ENCODE data around the gene LRRC59. TPM values are rescaled to one million over a fixed set of nuclear protein-coding genes. Genes with fewer than 3 reads are reported as not detected.
"Not testable (repeated sequence)": the region's sequence is repeated elsewhere in the genome, so short reads cannot be mapped to it uniquely, and the experiment has no call there.

LRRC59 gene
- total and polyA plus RNA-seq, 3 experiments from 2014 or later: 22.9 to 127 (median 122) TPM

DNA sequence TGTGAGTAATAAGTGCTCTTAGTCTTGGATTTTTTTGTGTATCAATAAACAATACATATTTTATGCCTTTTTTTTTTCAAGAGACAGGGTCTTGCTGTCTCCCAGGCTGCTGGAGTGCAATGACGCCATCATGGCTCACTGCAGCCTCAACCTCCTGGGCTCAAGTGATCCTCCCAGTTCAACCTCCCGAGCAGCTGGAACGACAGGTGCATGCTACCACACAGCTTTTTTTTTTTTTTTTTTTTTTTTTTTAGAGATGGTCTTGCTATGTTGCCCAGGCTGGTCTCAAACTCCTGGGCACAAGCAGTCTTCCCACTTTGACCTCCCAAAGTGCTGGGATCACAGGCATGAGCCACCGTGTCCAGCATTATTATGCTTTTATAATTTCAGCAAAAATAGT is 41.7 kb upstream of the LRRC59 start:
- H3K4me1 Mint-ChIP-seq: peaks cover 0 to 1% (median 0%) of the 10 kb centered on the region in 3 donors
- no peak overlapping the region for H3K4me3 ChIP-seq (ENCODE audit: low read length)
- H3K9me3 ChIP-seq (ENCODE audit: low read length): no peaks in the 10 kb centered on the region
- no peaks in the 10 kb centered on the region for H3K4me1 ChIP-seq (ENCODE audit: insufficient read depth, low read length)
- H3K36me3 ChIP-seq (ENCODE audit: insufficient read depth, low read length): no peaks in the 10 kb centered on the region
- no peak overlapping the region for H3K27ac Mint-ChIP-seq
- H3K36me3 Mint-ChIP-seq: peaks cover 0 to 10% (median 2%) of the 10 kb centered on the region in 3 donors
- H3K9me3 Mint-ChIP-seq: no peaks in the 10 kb centered on the region
- ChIA-PET POLR2A (no interaction called here), CTCF (interaction anchor here (0.6 to 0.9 kb wide), 2 partner anchors 27 to 39 kb away, joined by 3 read pairs; no protein-coding TSS in a partner anchor)
- no peaks in the 10 kb centered on the region for H3K27me3 ChIP-seq (ENCODE audit: insufficient read depth, low read length, poor library complexity, severe bottlenecking)
- no peak overlapping the region for H3K27ac ChIP-seq (ENCODE audit: low read depth, low read length)
- no peak overlapping the region for H3K4me3 Mint-ChIP-seq
- DNase-seq: no peak
- no peaks in the 10 kb centered on the region for H3K27me3 Mint-ChIP-seq

DNA sequence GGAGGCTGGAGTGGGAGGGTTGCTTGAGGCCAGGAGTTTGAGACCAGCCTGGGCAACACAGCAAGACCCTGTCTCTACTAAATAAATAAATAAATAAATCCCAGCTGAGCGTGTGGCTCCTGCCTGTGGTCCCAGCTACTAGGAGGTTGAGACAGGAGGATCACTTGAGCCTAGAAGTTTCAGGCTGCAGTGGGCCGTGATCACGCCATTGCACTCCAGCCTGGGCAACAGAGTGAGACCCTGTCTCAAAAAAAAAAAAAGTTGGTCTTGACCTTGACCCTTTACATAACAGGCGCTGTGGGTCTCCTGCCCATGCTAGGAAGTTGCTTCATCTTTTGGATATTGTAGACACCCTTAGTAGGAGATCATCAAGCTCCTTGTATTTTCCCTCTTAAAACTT is 40.1 kb upstream of the LRRC59 start:
- Histone ChIP-seq H3K36me3 (ENCODE audit: insufficient read depth, low read length) (no peaks in the 10 kb centered on the region), H3K9me3 (ENCODE audit: low read length) (no peaks in the 10 kb centered on the region), H3K27ac (ENCODE audit: low read depth, low read length) (no peak overlapping the region), H3K4me3 (ENCODE audit: low read length) (no peak overlapping the region), H3K27me3 (ENCODE audit: insufficient read depth, low read length, poor library complexity, severe bottlenecking) (no peaks in the 10 kb centered on the region), H3K4me1 (ENCODE audit: insufficient read depth, low read length) (no peaks in the 10 kb centered on the region)
- Mint-ChIP-seq H3K9me3 (no peaks in the 10 kb centered on the region), H3K27me3 (no peaks in the 10 kb centered on the region), H3K4me3 (no peak overlapping the region), H3K36me3 (peaks cover 0 to 10% (median 2%) of the 10 kb centered on the region in 3 donors), H3K27ac (no peak overlapping the region), H3K4me1 (peaks cover 0 to 8% (median 0%) of the 10 kb centered on the region in 3 donors)
- ChIA-PET CTCF (interaction anchor here (0.9 to 1.3 kb wide), 3 partner anchors 11 to 40 kb away, joined by 3 read pairs; no protein-coding TSS in a partner anchor), POLR2A (no interaction called here)
- DNase-seq: no peak

DNA sequence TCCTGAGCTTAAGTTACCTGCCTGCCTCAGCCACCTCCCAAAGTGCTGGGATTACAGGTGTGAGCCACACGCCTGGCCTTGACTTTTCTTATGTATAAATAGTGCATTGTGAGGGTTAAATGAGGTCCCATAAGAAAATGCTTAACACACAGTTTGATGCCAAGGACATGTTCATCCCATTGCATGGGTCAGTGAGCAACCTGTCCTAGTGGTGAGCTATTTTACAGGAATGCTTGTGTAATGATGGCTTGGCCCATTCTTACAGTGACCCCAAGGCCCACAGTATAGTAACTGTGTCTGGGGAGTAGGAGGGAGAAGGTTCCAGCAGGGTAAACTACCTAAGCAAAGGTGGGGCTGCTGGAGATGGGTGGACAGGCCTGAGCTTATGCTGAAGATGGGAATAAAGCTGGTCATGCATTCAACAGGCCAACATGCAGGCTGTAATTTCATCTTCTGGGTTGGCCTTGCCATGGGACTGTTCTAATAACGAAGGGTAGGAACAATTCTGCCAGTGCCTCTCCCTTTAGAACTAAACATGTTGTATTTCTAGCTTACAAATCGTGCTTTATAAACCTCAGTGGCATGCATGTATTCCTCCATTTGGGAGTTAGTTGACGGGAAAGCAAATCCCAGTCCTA is 34.9 kb upstream of the LRRC59 start:
- peaks cover 8 to 19% (median 9%) of the 10 kb centered on the region in 3 donors for H3K4me1 Mint-ChIP-seq
- Histone ChIP-seq H3K36me3 (ENCODE audit: insufficient read depth, low read length) (no peaks in the 10 kb centered on the region), H3K4me1 (ENCODE audit: insufficient read depth, low read length) (peaks cover 5% of the 10 kb centered on the region), H3K27ac (ENCODE audit: low read depth, low read length) (no peak overlapping the region), H3K4me3 (ENCODE audit: low read length) (no peak overlapping the region), H3K27me3 (ENCODE audit: insufficient read depth, low read length, poor library complexity, severe bottlenecking) (no peaks in the 10 kb centered on the region), H3K9me3 (ENCODE audit: low read length) (no peaks in the 10 kb centered on the region)
- CTCF ChIA-PET: interaction anchor here (0.9 to 2.7 kb wide), 2 partner anchors 35 to 47 kb away, joined by 3 to 10 read pairs; partner anchors contain the start of gene LRRC59
- H3K36me3 Mint-ChIP-seq: peaks cover 0 to 3% (median 2%) of the 10 kb centered on the region in 3 donors
- no peaks in the 10 kb centered on the region for H3K9me3 Mint-ChIP-seq
- H3K27me3 Mint-ChIP-seq: no peaks in the 10 kb centered on the region
- H3K4me3 Mint-ChIP-seq: no peak overlapping the region
- DNase-seq: no peak
- no peak overlapping the region for H3K27ac Mint-ChIP-seq
- POLR2A ChIA-PET: interaction anchor here (0.6 to 1.6 kb wide), 2 partner anchors 10 kb away, joined by 4 to 5 read pairs; no protein-coding TSS in a partner anchor

DNA sequence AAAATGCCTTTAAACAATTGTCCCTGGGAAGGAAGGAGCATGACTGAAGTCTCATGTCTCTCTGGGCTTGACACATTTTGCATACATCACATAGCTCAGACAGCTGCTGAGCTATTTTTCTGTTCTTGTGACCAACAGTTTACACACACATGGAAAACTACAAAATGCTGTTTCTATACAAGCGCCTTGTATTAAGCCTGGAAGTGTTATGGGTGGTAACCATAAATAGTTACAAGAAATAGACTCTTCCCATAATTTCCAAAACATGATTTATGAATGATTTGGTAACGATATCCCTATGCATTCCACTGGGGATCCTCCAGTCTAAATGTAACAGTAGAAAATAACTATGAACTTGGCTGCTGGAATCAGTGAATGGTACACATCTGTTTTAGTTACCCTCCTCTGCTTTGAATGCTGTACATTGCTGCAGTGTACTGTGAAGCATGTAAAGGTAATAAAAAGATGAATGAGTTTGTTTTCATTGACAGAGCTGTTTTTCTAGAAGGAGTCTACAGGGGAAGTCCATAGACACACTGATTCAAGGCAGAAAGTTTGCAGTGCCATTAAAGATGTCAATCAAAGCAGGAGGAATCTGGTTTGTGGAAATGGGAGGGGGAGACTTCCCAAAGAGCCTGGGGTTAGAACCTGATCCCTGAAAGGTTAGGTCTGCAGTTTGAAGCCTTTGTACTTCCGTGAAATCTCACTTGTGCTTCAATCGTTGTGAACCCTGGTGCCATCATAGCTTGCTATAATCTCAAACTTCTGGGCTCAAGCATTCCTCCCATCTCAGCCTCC is 33.7 kb upstream of the LRRC59 start:
- no peaks in the 10 kb centered on the region for H3K27me3 ChIP-seq (ENCODE audit: insufficient read depth, low read length, poor library complexity, severe bottlenecking)
- Mint-ChIP-seq H3K36me3 (peaks cover 0 to 3% (median 2%) of the 10 kb centered on the region in 3 donors), H3K27me3 (no peaks in the 10 kb centered on the region), H3K4me1 (peaks cover 16 to 27% (median 16%) of the 10 kb centered on the region in 3 donors), H3K4me3 (no peak overlapping the region), H3K27ac (no peak overlapping the region), H3K9me3 (no peaks in the 10 kb centered on the region)
- no peak for DNase-seq
- H3K9me3 ChIP-seq (ENCODE audit: low read length): no peaks in the 10 kb centered on the region
- H3K36me3 ChIP-seq (ENCODE audit: insufficient read depth, low read length): no peaks in the 10 kb centered on the region
- H3K4me1 ChIP-seq (ENCODE audit: insufficient read depth, low read length): peaks cover 14% of the 10 kb centered on the region
- no peak overlapping the region for H3K27ac ChIP-seq (ENCODE audit: low read depth, low read length)
- no peak overlapping the region for H3K4me3 ChIP-seq (ENCODE audit: low read length)
- POLR2A ChIA-PET: interaction anchor here (1.6 kb wide), 1 partner anchor 9 kb away, joined by 4 read pairs; no protein-coding TSS in a partner anchor
- CTCF ChIA-PET: interaction anchor here (2.7 kb wide), 1 partner anchor 33 kb away, joined by 10 read pairs; the partner anchor contains the start of gene LRRC59

DNA sequence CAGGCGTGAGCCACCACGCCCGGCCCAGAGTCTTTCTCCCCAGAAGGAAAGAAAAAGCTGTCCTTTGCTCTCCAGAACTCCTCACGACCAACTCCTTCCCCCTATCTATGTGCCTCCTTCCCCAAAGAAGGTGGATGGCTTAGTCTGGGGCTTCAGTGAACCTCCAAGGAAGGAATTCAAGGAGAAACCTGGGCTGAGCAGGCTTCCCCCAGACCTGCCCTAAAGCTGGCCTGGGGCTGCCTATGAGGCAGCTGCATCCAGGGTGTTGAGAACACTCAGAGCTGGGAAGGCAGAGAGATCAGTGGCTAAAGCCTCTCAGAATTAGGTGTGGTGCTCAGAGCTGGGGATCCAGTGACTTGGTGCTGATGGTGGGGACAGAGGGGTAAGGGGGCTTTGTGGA is 32.5 kb upstream of the LRRC59 start:
- ChIA-PET POLR2A (interaction anchor here (0.5 kb wide), 1 partner anchor 36 kb away, joined by 4 read pairs; no protein-coding TSS in a partner anchor), CTCF (interaction anchor here (1.4 kb wide), 1 partner anchor 32 kb away, joined by 4 read pairs; the partner anchor contains the start of gene LRRC59)
- Mint-ChIP-seq H3K27me3 (no peaks in the 10 kb centered on the region), H3K4me1 (peaks cover 18 to 36% (median 21%) of the 10 kb centered on the region in 3 donors), H3K27ac (peak overlapping the region in 2 of 8 donors; percentile 38 to 60), H3K9me3 (no peaks in the 10 kb centered on the region), H3K4me3 (no peak overlapping the region), H3K36me3 (peaks cover 0 to 5% (median 2%) of the 10 kb centered on the region in 3 donors)
- H3K4me3 ChIP-seq (ENCODE audit: low read length): no peak overlapping the region
- no peak for DNase-seq
- peaks cover 24% of the 10 kb centered on the region for H3K4me1 ChIP-seq (ENCODE audit: insufficient read depth, low read length)
- H3K9me3 ChIP-seq (ENCODE audit: low read length): no peaks in the 10 kb centered on the region
- no peak overlapping the region for H3K27ac ChIP-seq (ENCODE audit: low read depth, low read length)
- H3K36me3 ChIP-seq (ENCODE audit: insufficient read depth, low read length): no peaks in the 10 kb centered on the region
- no peaks in the 10 kb centered on the region for H3K27me3 ChIP-seq (ENCODE audit: insufficient read depth, low read length, poor library complexity, severe bottlenecking)

DNA sequence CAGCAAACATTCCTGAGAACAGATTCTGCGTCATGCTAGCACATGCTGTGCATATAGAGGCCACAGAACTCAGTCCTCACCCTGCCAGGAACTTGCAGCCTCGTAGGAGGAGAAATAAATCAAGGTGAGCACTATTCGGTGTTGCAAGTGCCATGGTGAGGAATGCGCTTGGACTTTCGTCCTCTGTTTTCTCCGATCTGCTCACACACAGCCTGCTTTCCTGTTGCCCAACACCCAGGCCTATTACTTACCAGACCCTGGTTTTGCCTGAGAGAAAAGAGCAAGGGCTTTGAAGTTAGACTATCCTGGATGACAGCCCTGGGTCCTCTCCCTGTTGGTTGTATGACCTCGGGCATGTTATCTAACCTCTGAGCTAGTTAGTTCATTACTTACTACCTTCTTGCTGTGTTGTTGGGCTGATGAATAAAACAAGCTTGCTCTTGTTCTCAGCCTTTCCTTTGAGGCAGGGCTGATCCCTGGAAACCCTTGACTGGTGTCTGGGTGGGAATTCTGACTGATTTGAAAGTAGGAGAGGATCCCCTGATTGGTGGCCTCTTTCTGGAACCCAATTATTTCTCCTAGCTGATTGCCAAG is 31.6 kb upstream of the LRRC59 start:
- POLR2A ChIA-PET: no interaction called here
- peaks cover 18 to 34% (median 21%) of the 10 kb centered on the region in 3 donors for H3K4me1 Mint-ChIP-seq
- H3K4me3 Mint-ChIP-seq: peak overlapping the region in 2 of 7 donors; percentile 6 to 27

DNA sequence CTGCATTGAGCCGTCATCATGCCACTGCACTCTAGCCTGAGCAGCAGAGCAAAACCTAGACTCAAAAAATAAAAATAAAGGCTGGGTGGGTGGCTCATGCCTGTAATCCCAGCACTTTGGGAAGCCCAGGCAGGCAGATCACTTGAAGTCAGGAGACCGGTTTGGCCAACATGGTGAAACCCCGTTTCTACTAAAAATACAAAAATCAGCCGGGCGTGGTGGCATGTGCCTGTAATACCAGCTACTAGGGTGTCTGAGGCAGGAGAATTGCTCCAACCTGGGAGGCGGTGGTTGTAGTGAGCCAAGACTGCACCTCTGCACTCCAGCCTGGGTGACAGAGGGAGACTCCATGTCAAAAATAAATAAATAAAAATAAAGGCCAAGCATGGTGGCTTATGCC is 30.8 kb upstream of the LRRC59 start:
- H3K4me1 Mint-ChIP-seq: peaks cover 18 to 31% (median 21%) of the 10 kb centered on the region in 3 donors

More for the DNA sequence above, 31.6 kb upstream of the LRRC59 start:
- no peaks in the 10 kb centered on the region for H3K27me3 Mint-ChIP-seq
- H3K9me3 ChIP-seq (ENCODE audit: low read length): no peaks in the 10 kb centered on the region
- H3K27me3 ChIP-seq (ENCODE audit: insufficient read depth, low read length, poor library complexity, severe bottlenecking): no peaks in the 10 kb centered on the region
- peaks cover 24% of the 10 kb centered on the region for H3K4me1 ChIP-seq (ENCODE audit: insufficient read depth, low read length)
- H3K36me3 ChIP-seq (ENCODE audit: insufficient read depth, low read length): no peaks in the 10 kb centered on the region
- H3K36me3 Mint-ChIP-seq: peaks cover 0 to 3% (median 2%) of the 10 kb centered on the region in 3 donors
- no peak overlapping the region for H3K27ac ChIP-seq (ENCODE audit: low read depth, low read length)
- H3K27ac Mint-ChIP-seq: peak overlapping the region in 1 of 8 donors; percentile 43
- H3K4me3 ChIP-seq (ENCODE audit: low read length): no peak overlapping the region
- DNase-seq: no peak
- no peaks in the 10 kb centered on the region for H3K9me3 Mint-ChIP-seq
- CTCF ChIA-PET: interaction anchor here (1.4 kb wide), 1 partner anchor 32 kb away, joined by 4 read pairs; the partner anchor contains the start of gene LRRC59

More for the DNA sequence above, 30.8 kb upstream of the LRRC59 start:
- H3K36me3 Mint-ChIP-seq; H3K27me3 ChIP-seq (ENCODE audit: insufficient read depth, low read length, poor library complexity, severe bottlenecking); CTCF ChIA-PET; H3K9me3 Mint-ChIP-seq; H3K27ac ChIP-seq (ENCODE audit: low read depth, low read length); H3K9me3 ChIP-seq (ENCODE audit: low read length); H3K36me3 ChIP-seq (ENCODE audit: insufficient read depth, low read length); POLR2A ChIA-PET; DNase-seq; H3K4me3 ChIP-seq (ENCODE audit: low read length); H3K27me3 Mint-ChIP-seq: not testable (repeated sequence)
- Mint-ChIP-seq H3K4me3 (peak overlapping the region in 3 of 7 donors; percentile 8 to 89 (median 85)), H3K27ac (peak overlapping the region in 2 of 8 donors; percentile 61 to 73)
- H3K4me1 ChIP-seq (ENCODE audit: insufficient read depth, low read length): peaks cover 24% of the 10 kb centered on the region

All from CD8-positive, alpha-beta memory T cell (primary cell).